ENCODE measurements around the gene TMEM135. TPM values are rescaled to one million over a fixed set of nuclear protein-coding genes. Genes with fewer than 3 reads are reported as not detected.

The TMEM135 gene
- polyA plus RNA-seq, 1 of the 3 experiments (the other 2 are of a cell fraction) = 3.0 TPM

- TF ChIP-seq NFIC (IDR thresholded peaks at IDR 0.05; ENCODE audit: borderline replicate concordance) = no peak
- no peak for TF ChIP-seq MAX (IDR thresholded peaks at IDR 0.05; ENCODE audit: low read depth)
- no peak for TF ChIP-seq MEF2A (IDR thresholded peaks at IDR 0.05; ENCODE audit: borderline replicate concordance, low read depth)
- TF ChIP-seq FOSL2 (IDR thresholded peaks at IDR 0.05; ENCODE audit: borderline replicate concordance, low read depth) = no peak
- TF ChIP-seq, protein P1, sequence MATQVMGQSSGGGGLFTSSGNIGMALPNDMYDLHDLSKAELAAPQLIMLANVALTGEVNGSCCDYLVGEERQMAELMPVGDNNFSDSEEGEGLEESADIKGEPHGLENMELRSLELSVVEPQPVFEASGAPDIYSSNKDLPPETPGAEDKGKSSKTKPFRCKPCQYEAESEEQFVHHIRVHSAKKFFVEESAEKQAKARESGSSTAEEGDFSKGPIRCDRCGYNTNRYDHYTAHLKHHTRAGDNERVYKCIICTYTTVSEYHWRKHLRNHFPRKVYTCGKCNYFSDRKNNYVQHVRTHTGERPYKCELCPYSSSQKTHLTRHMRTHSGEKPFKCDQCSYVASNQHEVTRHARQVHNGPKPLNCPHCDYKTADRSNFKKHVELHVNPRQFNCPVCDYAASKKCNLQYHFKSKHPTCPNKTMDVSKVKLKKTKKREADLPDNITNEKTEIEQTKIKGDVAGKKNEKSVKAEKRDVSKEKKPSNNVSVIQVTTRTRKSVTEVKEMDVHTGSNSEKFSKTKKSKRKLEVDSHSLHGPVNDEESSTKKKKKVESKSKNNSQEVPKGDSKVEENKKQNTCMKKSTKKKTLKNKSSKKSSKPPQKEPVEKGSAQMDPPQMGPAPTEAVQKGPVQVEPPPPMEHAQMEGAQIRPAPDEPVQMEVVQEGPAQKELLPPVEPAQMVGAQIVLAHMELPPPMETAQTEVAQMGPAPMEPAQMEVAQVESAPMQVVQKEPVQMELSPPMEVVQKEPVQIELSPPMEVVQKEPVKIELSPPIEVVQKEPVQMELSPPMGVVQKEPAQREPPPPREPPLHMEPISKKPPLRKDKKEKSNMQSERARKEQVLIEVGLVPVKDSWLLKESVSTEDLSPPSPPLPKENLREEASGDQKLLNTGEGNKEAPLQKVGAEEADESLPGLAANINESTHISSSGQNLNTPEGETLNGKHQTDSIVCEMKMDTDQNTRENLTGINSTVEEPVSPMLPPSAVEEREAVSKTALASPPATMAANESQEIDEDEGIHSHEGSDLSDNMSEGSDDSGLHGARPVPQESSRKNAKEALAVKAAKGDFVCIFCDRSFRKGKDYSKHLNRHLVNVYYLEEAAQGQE (IDR thresholded peaks at IDR 0.05; ENCODE audit: low read depth, low read length) = no peak
Measured at GRCh38 chr11:87083029-87083428, 45.3 kb downstream of the TMEM135 start (continued).

DNA sequence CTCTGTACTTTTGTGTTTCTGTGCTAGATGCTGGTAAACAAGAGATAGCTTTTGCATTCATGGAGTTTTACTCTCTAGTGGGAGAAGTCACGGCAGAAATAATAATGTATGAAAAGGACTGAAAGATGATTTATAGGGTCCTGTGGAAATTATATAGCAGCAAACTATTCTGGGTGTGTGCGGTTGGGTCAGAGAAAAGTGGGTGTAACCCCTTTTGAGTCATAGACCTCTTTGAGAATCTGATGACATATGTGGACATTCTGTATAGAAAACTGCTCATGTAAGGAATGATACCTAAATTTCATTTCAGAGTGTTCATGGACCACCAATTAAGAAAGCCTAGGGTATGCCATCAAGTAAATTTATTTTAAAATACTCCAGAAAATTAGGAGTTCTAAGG, 54.4 kb downstream of the TMEM135 start:
- no peaks in the 10 kb centered on the region for H3K4me1 ChIP-seq (ENCODE audit: control insufficient read depth in 1 of 2, insufficient read depth in 2 of 2, low read depth in 1 of 2, low read length in 1 of 2)
- CTCF ChIA-PET = no interaction called here
- DNase-seq = no peak
- TF ChIP-seq CTCF (IDR thresholded peaks at IDR 0.05) (no peak), SMC3 (IDR thresholded peaks at IDR 0.05; ENCODE audit: low read depth, low read length) (no peak), RAD21 (IDR thresholded peaks at IDR 0.05; ENCODE audit: low read length) (no peak), MXI1 (IDR thresholded peaks at IDR 0.05; ENCODE audit: low read depth, low read length) (no peak), TEAD4 (IDR thresholded peaks at IDR 0.05; ENCODE audit: borderline replicate concordance, insufficient read depth) (no peak), TAF1 (IDR thresholded peaks at IDR 0.05; ENCODE audit: borderline replicate concordance, low read depth, low read length) (no peak), MEF2A (IDR thresholded peaks at IDR 0.05; ENCODE audit: borderline replicate concordance, low read depth) (no peak), FOXM1 (IDR thresholded peaks at IDR 0.05; ENCODE audit: low read depth) (no peak), RCOR1 (IDR thresholded peaks at IDR 0.05; ENCODE audit: low read length) (no peak), JUND (IDR thresholded peaks at IDR 0.05) (no peak), NFIC (IDR thresholded peaks at IDR 0.05; ENCODE audit: borderline replicate concordance) (no peak), GABPA (IDR thresholded peaks at IDR 0.05; ENCODE audit: low read depth) (no peak), POLR2AphosphoS5 (IDR thresholded peaks at IDR 0.05; ENCODE audit: low read depth, low read length) (no peak), GATA2 (CRISPR knock-in tag; IDR thresholded peaks at IDR 0.05) (no peak), RXRA (IDR thresholded peaks at IDR 0.05; ENCODE audit: borderline replicate concordance, low read depth) (no peak)
- TF ChIP-seq, protein P1 (IDR thresholded peaks at IDR 0.05; ENCODE audit: low read depth, low read length) = no peak
- TF ChIP-seq, protein P2, sequence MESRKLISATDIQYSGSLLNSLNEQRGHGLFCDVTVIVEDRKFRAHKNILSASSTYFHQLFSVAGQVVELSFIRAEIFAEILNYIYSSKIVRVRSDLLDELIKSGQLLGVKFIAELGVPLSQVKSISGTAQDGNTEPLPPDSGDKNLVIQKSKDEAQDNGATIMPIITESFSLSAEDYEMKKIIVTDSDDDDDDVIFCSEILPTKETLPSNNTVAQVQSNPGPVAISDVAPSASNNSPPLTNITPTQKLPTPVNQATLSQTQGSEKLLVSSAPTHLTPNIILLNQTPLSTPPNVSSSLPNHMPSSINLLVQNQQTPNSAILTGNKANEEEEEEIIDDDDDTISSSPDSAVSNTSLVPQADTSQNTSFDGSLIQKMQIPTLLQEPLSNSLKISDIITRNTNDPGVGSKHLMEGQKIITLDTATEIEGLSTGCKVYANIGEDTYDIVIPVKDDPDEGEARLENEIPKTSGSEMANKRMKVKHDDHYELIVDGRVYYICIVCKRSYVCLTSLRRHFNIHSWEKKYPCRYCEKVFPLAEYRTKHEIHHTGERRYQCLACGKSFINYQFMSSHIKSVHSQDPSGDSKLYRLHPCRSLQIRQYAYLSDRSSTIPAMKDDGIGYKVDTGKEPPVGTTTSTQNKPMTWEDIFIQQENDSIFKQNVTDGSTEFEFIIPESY (IDR thresholded peaks at IDR 0.05; ENCODE audit: borderline replicate concordance, low read depth) = no peak
- TF ChIP-seq, protein P3, sequence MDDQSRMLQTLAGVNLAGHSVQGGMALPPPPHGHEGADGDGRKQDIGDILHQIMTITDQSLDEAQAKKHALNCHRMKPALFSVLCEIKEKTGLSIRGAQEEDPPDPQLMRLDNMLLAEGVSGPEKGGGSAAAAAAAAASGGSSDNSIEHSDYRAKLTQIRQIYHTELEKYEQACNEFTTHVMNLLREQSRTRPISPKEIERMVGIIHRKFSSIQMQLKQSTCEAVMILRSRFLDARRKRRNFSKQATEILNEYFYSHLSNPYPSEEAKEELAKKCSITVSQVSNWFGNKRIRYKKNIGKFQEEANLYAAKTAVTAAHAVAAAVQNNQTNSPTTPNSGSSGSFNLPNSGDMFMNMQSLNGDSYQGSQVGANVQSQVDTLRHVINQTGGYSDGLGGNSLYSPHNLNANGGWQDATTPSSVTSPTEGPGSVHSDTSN (IDR thresholded peaks at IDR 0.05) = no peak

More for the DNA sequence above, 54.4 kb downstream of the TMEM135 start:
- no peaks in the 10 kb centered on the region; the same call in 1 of the 2 replicates for H3K79me2 ChIP-seq (ENCODE audit: insufficient read depth)
- H3K27me3 ChIP-seq (ENCODE audit: insufficient read depth) = no peaks in the 10 kb centered on the region
- H3K36me3 ChIP-seq (replicated peaks in 1 of 2; ENCODE audit: control insufficient read depth in 1 of 2, insufficient read depth in 2 of 2, low read length in 1 of 2) = peaks cover 0 to 19% of the 10 kb centered on the region in 2 experiments
- no peak overlapping the region for H3K4me3 ChIP-seq (ENCODE audit: low read depth in 2 of 2, low read length in 1 of 2)
- 0 out of 2 replicates have a peak, but pooled peaks cover 5% of the 10 kb centered on the region for H3K9me3 ChIP-seq
- no peaks in the 10 kb centered on the region for H4K20me1 ChIP-seq (ENCODE audit: insufficient read depth)
- POLR2A ChIA-PET = no interaction called here
- peaks cover 6% of the 10 kb centered on the region for H3F3A ChIP-seq (replicated peaks; ENCODE audit: insufficient read depth)
- no peak overlapping the region for H3K9ac ChIP-seq
- H3K27ac ChIP-seq (ENCODE audit: low read depth in 2 of 2, low read length in 1 of 2) = no peak overlapping the region
- no peaks in the 10 kb centered on the region for H3K9me2 ChIP-seq
- WGBS (ENCODE audit: low lambda C conversion rate) = 97% methylated on average over 2 of the region's 2 CpGs
- H2AFZ ChIP-seq (ENCODE audit: low read depth) = no peak overlapping the region
- no peak overlapping the region for H3K4me2 ChIP-seq

All from SK-N-SH (cell line).